ENCODE data around the gene WRAP73. TPM values are rescaled to one million over a fixed set of nuclear protein-coding genes. Genes with fewer than 3 reads are reported as not detected.

Gene WRAP73
- total RNA-seq, 5 donors from 2014 or later (not counting 1 experiment from before 2014, with no cell fraction given), result 33.7 to 44.9 (median 39.8) TPM

DNA sequence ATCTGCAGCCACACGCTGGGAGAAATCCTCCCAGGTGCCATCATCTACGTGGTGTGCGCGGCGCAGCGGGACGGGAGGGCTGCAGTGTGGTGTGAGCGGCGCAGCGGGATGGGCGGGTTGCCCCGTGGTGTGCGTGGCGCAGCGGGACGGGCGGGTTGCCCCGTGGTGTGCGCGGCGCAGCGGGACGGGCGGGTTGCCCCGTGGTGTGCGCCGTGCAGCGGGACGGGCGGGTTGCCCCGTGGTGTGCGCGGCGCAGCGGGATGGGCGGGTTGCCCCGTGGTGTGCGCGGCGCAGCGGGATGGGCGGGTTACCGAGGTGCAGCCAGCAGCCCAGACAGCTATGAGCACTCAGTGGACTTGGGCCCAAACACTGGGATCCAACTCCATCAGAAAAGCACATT is 4.7 kb downstream of the WRAP73 start:
- ChIA-PET CTCF (no interaction called here), POLR2A (no interaction called here)
- WGBS (ENCODE audit: insufficient coverage), result over 99% methylated on average over 27 of the region's 43 CpGs
- H3K27ac Mint-ChIP-seq, result no peak overlapping the region
- H3K4me3 Mint-ChIP-seq, result no peak overlapping the region
- Histone ChIP-seq H3K4me3 (ENCODE audit: control insufficient read depth in 1 of 2, extremely low read depth in 1 of 2, low read length in 1 of 2) (no peak overlapping the region), H3K9me3 (no peaks in the 10 kb centered on the region), H3K27me3 (replicated peaks in 1 of 2; ENCODE audit: control insufficient read depth in 2 of 2, extremely low read depth in 1 of 2, insufficient read depth in 2 of 2, low read length in 1 of 2) (no peaks in the 10 kb centered on the region), H3K27ac (ENCODE audit: low read length) (no peak overlapping the region), H3K4me1 (ENCODE audit: control insufficient read depth in 1 of 2, extremely low read depth in 1 of 2, insufficient read depth in 2 of 2, low read length in 2 of 2) (peaks cover 10 to 12% of the 10 kb centered on the region in 2 experiments), H3K36me3 (ENCODE audit: control insufficient read depth in 2 of 2, extremely low read depth in 1 of 2, insufficient read depth in 1 of 2, low read length in 1 of 2) (peaks cover 3 to 30% of the 10 kb centered on the region in 2 donors)
- ATAC-seq (replicated peaks in 1 of 4) (no peak), DNase-seq (no peak)
- peaks cover 18 to 20% (median 20%) of the 10 kb centered on the region in 3 donors for H3K4me1 Mint-ChIP-seq
- H3K9me3 Mint-ChIP-seq, result no peaks in the 10 kb centered on the region
- peaks cover 0 to 2% of the 10 kb centered on the region in 2 donors for H3K27me3 Mint-ChIP-seq
- H3K36me3 Mint-ChIP-seq, result peaks cover 41% of the 10 kb centered on the region

DNA sequence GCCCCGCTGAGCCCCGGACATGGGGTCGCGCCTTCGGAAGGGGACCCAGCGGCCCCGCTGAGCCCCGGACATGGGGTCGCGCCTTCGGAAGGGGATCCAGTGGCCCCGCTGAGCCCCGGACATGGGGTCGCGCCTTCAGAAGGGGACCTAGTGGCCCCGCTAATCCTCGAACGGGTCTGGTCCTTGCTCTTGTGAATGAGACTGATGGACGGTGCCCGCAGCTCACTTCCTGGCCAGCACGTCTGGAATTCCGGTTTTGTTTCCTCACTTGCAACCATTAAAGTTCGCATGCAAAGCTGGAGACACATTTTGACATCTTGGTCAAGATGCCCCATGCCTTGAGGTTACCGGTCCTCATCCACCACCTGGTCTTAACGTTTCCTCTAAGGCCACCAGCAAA is 5.6 kb downstream of the WRAP73 start:
- no peaks in the 10 kb centered on the region for H3K27me3 Mint-ChIP-seq
- peaks cover 6 to 32% of the 10 kb centered on the region in 2 donors for H3K36me3 ChIP-seq (ENCODE audit: control insufficient read depth in 2 of 2, extremely low read depth in 1 of 2, insufficient read depth in 1 of 2, low read length in 1 of 2)
- no peak overlapping the region for H3K27ac ChIP-seq (ENCODE audit: low read length)
- ChIA-PET POLR2A (no interaction called here), CTCF (no interaction called here)
- H3K27me3 ChIP-seq (replicated peaks in 1 of 2; ENCODE audit: control insufficient read depth in 2 of 2, extremely low read depth in 1 of 2, insufficient read depth in 2 of 2, low read length in 1 of 2), result no peaks in the 10 kb centered on the region
- no peak overlapping the region for H3K27ac Mint-ChIP-seq
- H3K4me1 Mint-ChIP-seq, result peaks cover 16 to 18% (median 18%) of the 10 kb centered on the region in 3 donors
- H3K9me3 ChIP-seq, result no peaks in the 10 kb centered on the region
- ATAC-seq (replicated peaks in 1 of 4), result no peak
- peaks cover 4 to 9% of the 10 kb centered on the region in 2 experiments for H3K4me1 ChIP-seq (ENCODE audit: control insufficient read depth in 1 of 2, extremely low read depth in 1 of 2, insufficient read depth in 2 of 2, low read length in 2 of 2)
- no peak for DNase-seq
- H3K4me3 Mint-ChIP-seq, result no peak overlapping the region
- H3K4me3 ChIP-seq (ENCODE audit: control insufficient read depth in 1 of 2, extremely low read depth in 1 of 2, low read length in 1 of 2), result no peak overlapping the region
- H3K36me3 Mint-ChIP-seq, result peaks cover 41% of the 10 kb centered on the region
- no peaks in the 10 kb centered on the region for H3K9me3 Mint-ChIP-seq
- 89% methylated on average over 13 of the region's 25 CpGs for WGBS (ENCODE audit: insufficient coverage)

DNA sequence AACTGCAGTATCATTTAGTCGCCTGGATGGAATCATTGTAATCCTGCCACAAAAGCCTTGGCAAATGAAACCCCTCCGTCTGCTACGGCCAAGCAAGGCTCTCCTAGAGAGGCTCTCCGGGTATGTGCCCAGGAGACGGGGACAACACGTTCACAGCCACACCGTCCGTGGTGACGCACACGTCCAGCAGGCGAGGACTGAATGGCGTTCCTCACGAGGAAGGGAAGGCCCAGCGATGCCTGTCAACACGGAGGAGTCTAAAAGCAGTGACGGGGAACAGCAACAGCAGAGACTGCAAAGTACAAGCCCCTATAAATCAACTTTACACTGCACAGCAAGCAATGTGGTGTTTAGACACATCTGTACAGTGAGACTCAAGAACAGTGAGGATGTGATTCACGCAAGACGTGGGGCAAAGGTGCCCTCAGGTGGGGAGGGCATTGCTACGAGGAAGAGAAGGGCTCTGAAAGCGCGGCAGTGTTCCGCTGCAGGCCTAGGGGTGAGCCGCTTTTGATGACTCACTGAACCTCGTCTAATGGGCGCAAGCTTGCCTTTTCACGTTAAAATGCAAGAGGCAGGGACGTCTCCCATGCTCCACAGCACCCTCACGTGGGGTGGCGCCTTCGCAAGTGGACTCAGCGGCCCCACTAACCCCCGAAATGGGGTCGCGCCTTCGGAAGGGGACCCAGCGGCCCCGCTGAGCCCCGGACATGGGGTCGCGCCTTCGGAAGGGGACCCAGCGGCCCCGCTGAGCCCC is 6.8 kb downstream of the WRAP73 start:
- Mint-ChIP-seq H3K36me3 (peaks cover 49% of the 10 kb centered on the region), H3K27me3 (no peaks in the 10 kb centered on the region), H3K27ac (no peak overlapping the region), H3K9me3 (no peaks in the 10 kb centered on the region), H3K4me3 (no peak overlapping the region), H3K4me1 (peaks cover 4 to 6% (median 6%) of the 10 kb centered on the region in 3 donors)
- ATAC-seq (replicated peaks in 1 of 4) (no peak), DNase-seq (no peak)
- Histone ChIP-seq H3K4me1 (ENCODE audit: control insufficient read depth in 1 of 2, extremely low read depth in 1 of 2, insufficient read depth in 2 of 2, low read length in 2 of 2) (peaks cover 0 to 2% of the 10 kb centered on the region in 2 experiments), H3K4me3 (ENCODE audit: control insufficient read depth in 1 of 2, extremely low read depth in 1 of 2, low read length in 1 of 2) (no peak overlapping the region), H3K27ac (ENCODE audit: low read length) (no peak overlapping the region), H3K36me3 (ENCODE audit: control insufficient read depth in 2 of 2, extremely low read depth in 1 of 2, insufficient read depth in 1 of 2, low read length in 1 of 2) (peaks cover 15 to 43% of the 10 kb centered on the region in 2 donors), H3K27me3 (replicated peaks in 1 of 2; ENCODE audit: control insufficient read depth in 2 of 2, extremely low read depth in 1 of 2, insufficient read depth in 2 of 2, low read length in 1 of 2) (no peaks in the 10 kb centered on the region), H3K9me3 (no peaks in the 10 kb centered on the region)
- POLR2A ChIA-PET, result no interaction called here
- 95% methylated on average over 30 of the region's 43 CpGs for WGBS (ENCODE audit: insufficient coverage)
- CTCF ChIA-PET, result no interaction called here

DNA sequence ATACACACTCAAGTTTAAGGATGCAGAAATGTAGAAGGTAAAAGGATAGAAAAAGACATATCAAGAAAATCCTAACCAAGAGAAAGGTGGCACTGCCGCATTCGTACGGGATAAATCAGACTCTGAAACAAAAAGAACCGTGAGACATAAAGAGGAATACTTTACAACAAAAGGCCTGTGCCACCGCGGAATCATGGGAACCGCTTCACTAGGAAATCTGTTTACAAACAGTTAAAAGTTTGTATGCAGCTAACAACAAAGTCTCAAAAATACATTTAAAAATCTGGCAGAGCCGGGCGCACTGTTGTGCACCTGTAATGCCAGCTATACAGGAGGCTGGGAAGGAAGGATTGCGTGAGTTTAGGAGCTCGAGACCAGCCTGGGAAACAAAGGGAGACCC is 8.1 kb downstream of the WRAP73 start:
- no peaks in the 10 kb centered on the region for H3K4me1 Mint-ChIP-seq
- peaks cover 45% of the 10 kb centered on the region for H3K36me3 Mint-ChIP-seq
- no peak overlapping the region for H3K4me3 ChIP-seq (ENCODE audit: control insufficient read depth in 1 of 2, extremely low read depth in 1 of 2, low read length in 1 of 2)
- peaks cover 25 to 51% of the 10 kb centered on the region in 2 donors for H3K36me3 ChIP-seq (ENCODE audit: control insufficient read depth in 2 of 2, extremely low read depth in 1 of 2, insufficient read depth in 1 of 2, low read length in 1 of 2)
- POLR2A ChIA-PET, result no interaction called here
- H3K27me3 Mint-ChIP-seq, result no peaks in the 10 kb centered on the region
- H3K4me3 Mint-ChIP-seq, result no peak overlapping the region
- CTCF ChIA-PET, result interaction anchor here in 1 of 2 donors (0.6 kb wide), 1 partner anchor 1757 kb away, joined by 6 read pairs; no protein-coding TSS in a partner anchor
- no peaks in the 10 kb centered on the region for H3K27me3 ChIP-seq (replicated peaks in 1 of 2; ENCODE audit: control insufficient read depth in 2 of 2, extremely low read depth in 1 of 2, insufficient read depth in 2 of 2, low read length in 1 of 2)
- 97% methylated on average over 7 of the region's 11 CpGs for WGBS (ENCODE audit: insufficient coverage)
- no peak for DNase-seq
- H3K27ac Mint-ChIP-seq, result no peak overlapping the region
- no peaks in the 10 kb centered on the region for H3K9me3 ChIP-seq
- no peaks in the 10 kb centered on the region for H3K9me3 Mint-ChIP-seq
- no peak for ATAC-seq (replicated peaks in 1 of 4)
- no peak overlapping the region for H3K27ac ChIP-seq (ENCODE audit: low read length)
- no peaks in the 10 kb centered on the region for H3K4me1 ChIP-seq (ENCODE audit: control insufficient read depth in 1 of 2, extremely low read depth in 1 of 2, insufficient read depth in 2 of 2, low read length in 2 of 2)

DNA sequence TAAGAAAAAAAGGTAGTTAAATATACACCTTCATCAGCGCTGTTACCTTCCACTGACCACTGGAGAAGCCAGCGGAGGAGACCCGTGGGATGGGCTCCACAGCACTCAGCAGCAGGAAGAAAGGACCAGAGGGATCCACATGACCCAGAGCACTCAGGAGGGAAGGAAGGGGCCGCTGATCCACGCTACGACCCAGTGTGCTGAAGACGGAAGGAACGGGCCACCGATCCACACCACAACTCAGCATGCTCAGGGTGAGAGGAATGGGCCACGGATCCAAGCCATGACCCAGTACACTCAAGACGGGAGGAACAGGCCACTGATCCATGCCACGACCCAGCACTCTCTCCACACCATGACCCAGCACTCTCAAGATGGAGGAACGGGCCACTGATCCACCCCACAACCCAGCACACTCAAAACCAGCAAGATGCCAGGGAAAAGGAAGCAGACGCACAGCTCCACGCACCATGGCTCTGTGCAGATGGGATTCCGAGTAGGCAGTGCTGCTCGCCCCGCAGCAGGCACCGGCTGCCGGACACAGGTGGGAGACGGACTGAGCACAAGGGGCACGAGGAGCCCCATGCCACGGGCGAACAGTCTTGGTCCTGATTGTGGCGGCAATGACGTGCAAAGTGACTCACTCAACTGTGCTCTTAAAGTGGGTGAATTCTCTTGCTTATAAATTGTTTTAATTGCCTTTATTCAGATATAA is 8.7 kb downstream of the WRAP73 start:
- Histone ChIP-seq H3K4me1 (ENCODE audit: control insufficient read depth in 1 of 2, extremely low read depth in 1 of 2, insufficient read depth in 2 of 2, low read length in 2 of 2) (no peaks in the 10 kb centered on the region), H3K9me3 (no peaks in the 10 kb centered on the region), H3K27me3 (replicated peaks in 1 of 2; ENCODE audit: control insufficient read depth in 2 of 2, extremely low read depth in 1 of 2, insufficient read depth in 2 of 2, low read length in 1 of 2) (no peaks in the 10 kb centered on the region), H3K36me3 (ENCODE audit: control insufficient read depth in 2 of 2, extremely low read depth in 1 of 2, insufficient read depth in 1 of 2, low read length in 1 of 2) (peaks cover 28 to 50% of the 10 kb centered on the region in 2 donors), H3K27ac (ENCODE audit: low read length) (no peak overlapping the region), H3K4me3 (ENCODE audit: control insufficient read depth in 1 of 2, extremely low read depth in 1 of 2, low read length in 1 of 2) (no peak overlapping the region)
- Mint-ChIP-seq H3K4me1 (no peaks in the 10 kb centered on the region), H3K36me3 (peaks cover 52% of the 10 kb centered on the region), H3K27me3 (no peaks in the 10 kb centered on the region), H3K27ac (no peak overlapping the region), H3K4me3 (no peak overlapping the region), H3K9me3 (no peaks in the 10 kb centered on the region)
- DNase-seq (no peak), ATAC-seq (replicated peaks in 1 of 4) (no peak)
- ChIA-PET POLR2A (no interaction called here), CTCF (interaction anchor here in 1 of 2 donors (0.6 kb wide), 1 partner anchor 1756 kb away, joined by 6 read pairs; no protein-coding TSS in a partner anchor)
- 92% methylated on average over 17 of the region's 26 CpGs for WGBS (ENCODE audit: insufficient coverage)

DNA sequence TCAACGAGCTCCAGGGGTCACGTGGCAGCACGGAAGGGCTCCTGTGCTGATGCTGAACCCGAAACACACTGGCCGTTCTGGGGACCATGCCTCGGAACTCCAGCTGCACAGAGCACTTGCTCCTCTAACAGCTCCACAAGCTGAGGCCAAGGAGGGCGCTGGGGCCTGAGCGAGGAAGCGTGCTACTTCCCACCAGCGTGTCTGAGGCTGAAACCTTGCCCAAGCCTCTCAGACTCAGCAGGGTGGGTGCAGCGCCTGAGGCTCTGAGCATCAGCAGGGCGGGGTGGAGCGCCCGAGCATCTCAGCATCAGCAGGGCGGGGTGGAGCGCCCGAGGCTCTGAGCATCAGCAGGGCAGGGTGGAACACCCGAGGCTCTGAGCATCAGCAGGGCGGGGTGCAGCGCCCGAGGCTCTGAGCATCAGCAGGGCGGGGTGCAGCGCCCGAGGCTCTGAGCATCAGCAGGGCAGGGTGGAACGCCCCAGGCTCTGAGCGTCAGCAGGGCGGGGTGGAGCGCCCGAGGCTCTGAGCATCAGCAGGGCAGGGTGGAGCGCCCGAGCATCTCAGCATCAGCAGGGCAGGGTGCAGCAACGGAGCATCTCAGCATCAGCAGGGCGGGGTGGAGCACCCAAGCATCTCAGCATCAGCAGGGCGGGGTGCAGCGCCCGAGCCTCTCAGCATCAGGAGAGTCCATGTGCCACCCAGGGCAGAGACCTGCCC is 9.6 kb downstream of the WRAP73 start:
- DNase-seq (no peak), ATAC-seq (replicated peaks in 1 of 4) (no peak)
- Histone ChIP-seq H3K27ac (ENCODE audit: low read length) (no peak overlapping the region), H3K36me3 (ENCODE audit: control insufficient read depth in 2 of 2, extremely low read depth in 1 of 2, insufficient read depth in 1 of 2, low read length in 1 of 2) (peaks cover 28 to 48% of the 10 kb centered on the region in 2 donors), H3K27me3 (replicated peaks in 1 of 2; ENCODE audit: control insufficient read depth in 2 of 2, extremely low read depth in 1 of 2, insufficient read depth in 2 of 2, low read length in 1 of 2) (no peaks in the 10 kb centered on the region), H3K4me1 (ENCODE audit: control insufficient read depth in 1 of 2, extremely low read depth in 1 of 2, insufficient read depth in 2 of 2, low read length in 2 of 2) (no peaks in the 10 kb centered on the region), H3K4me3 (ENCODE audit: control insufficient read depth in 1 of 2, extremely low read depth in 1 of 2, low read length in 1 of 2) (no peak overlapping the region), H3K9me3 (no peaks in the 10 kb centered on the region)
- H3K4me3 Mint-ChIP-seq, result no peak overlapping the region
- POLR2A ChIA-PET, result no interaction called here
- no peak overlapping the region for H3K27ac Mint-ChIP-seq
- no peaks in the 10 kb centered on the region for H3K4me1 Mint-ChIP-seq
- H3K27me3 Mint-ChIP-seq, result no peaks in the 10 kb centered on the region
- no peaks in the 10 kb centered on the region for H3K9me3 Mint-ChIP-seq
- CTCF ChIA-PET, result no interaction called here
- peaks cover 49% of the 10 kb centered on the region for H3K36me3 Mint-ChIP-seq
- 91% methylated on average over 31 of the region's 36 CpGs for WGBS (ENCODE audit: insufficient coverage)
